Ecto neural progenitor cell (in vitro differentiated cells): ENCODE results near the gene GNRHR.
"Not testable (repeated sequence)": the region's sequence is repeated elsewhere in the genome, so short reads cannot be mapped to it uniquely, and the experiment has no call there.

ENCODE experiments used
- DNase-seq: peaks from one replicate; pipeline ENCODE4 v3.0.0-alpha.2; 2018; ENCODE audit warnings: low spot score

GNRHR gene

DNA sequence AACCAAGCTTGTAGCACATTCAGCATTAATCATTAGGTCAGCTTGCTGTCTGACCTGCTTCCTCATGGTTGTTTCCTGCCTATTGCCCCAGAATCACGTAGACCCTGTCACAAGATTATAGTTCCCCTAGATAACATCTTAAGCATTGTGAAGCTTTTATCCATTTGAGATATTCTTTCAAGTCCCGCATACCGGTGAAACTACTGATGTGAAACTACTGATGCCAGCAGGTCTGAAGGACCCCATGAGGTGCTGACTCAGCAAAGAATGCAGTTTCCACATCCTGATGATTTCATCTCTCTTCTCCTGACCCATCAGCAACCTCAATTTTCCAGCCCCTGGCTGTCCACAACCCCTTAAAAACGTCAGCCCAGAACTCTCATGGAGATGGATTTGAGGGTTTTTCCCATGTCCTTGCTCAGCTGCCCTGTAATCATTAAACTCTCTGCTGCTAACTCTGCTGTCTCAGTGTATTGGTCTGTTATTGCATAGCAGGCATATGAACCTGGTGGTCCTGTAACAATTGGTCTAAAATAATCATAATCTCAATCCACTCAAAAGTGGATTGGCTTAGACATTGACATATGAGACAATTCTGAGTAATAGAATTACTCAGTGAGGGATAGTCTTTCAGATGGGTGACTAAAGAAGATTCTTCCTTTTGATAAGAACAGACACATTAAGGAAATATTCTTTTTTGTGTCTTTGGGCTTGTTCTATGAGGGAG, 26.9 kb downstream of the GNRHR start:
- DNase-seq = no peak

DNA sequence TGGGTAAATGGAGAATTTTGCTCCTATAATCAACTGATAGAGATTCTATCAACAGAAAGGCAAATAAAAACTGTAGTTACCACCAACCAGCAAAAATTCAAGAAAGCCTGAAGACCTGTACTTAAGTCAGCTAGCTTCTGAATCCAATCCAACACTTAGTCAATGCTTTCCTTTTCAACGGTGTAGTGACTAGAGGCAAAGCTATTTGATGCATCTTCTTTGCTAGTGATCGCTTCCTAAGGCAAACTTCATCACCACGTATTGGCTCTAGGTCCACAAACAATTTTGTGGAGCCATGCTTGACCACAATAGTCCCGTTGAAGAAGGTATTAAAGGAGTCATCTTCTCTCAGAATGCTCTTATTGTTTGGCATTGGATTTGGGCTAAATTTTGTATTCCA, 28.2 kb downstream of the GNRHR start:
- no peak for DNase-seq

DNA sequence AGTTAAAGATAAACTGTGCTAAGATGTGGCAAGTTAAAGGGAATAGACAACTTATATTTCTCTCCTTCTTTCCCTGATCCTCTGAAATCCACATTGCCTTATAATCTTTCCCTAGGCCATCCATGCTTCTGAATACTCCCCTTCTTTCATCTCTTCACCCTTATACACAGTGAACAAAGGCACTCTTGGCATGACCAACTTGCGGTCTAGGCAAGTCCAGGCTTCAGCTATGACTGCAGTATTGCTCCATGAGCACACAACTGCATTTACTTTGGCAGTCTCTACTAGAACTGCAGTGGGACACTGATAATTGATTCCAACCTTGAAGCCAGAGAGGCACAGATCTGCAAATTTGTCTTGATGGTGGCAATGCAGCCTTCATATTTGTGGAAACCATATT, 29.1 kb downstream of the GNRHR start:
- DNase-seq = no peak

DNA sequence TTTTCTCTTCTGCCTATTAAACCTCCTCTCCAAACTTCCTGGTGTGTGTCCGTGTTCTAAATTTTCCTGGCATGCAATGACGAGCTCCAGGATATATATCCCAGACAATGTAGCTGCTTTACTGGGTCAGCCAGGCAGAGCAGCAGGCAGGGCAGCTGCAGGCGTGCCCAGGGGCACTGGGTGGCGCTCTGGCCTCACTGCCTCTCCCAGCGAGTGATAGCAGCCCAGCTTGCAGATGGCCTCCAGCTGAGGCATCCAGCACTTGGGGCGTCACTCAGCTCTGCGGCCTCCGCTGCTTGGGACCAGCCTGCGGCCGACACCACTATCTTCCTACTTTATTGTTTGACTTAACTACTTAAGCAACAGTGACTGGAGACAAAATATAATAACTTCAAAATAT, 30.2 kb downstream of the GNRHR start:
- no peak for DNase-seq

DNA sequence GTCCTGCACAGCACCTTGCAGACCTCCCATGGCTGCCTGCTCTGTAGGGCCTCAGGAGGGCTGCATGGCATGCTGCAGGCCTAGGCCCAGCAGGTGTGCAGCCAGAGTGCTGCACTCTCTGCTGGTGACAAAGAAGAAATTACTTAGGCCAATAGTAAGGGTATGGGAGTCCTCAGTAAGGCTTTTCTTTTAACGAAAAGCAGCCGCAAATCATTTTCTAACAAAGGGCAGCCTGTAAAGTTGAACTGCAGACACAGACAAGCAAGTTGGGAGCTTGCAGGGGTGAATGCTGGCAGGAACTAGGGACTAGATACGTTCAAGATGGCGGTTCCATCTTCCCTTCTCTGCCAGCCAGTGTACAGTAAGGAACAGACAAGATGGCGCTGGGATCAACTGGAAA, 30.8 kb downstream of the GNRHR start:
- DNase-seq = no peak

DNA sequence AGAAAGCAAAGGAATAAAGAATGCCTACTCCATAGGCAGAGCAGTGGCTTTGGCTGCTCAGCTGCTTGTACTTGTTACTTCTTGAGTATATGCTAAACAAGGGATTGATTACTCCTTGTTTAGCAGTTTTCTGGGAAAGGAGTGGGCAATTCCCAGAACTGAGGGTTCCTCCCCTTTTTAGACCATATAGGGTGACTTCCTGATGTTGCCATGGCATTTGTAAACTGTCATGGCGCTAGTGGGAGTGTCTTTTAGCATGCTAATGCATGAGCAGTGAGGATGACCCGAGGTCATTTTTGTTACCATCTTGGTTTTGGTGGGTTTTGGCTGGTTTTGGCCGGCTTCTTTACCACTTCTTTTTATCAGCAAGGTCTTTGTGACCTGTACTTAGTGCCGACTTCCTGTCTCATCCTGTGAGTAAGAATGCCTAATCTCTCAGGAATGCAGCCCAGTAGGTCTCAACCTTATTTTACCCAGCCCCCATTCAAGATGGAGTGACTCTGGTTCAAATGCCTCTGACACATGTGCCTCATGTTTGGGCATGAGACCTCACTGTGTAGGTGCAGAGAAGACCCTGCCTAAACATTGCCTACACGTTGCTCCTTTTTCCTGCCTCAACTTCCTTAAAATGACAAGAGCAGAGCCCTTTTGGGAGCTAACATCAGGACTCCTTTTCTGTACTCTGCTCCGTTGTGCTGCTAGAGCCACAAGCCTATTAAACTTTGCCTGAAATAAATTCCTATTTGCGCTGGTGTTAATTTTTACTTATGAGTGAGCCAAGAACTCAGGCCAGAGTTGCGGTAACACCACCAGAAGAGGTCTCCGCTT, 32.2 kb downstream of the GNRHR start:
- no peak for DNase-seq

DNA sequence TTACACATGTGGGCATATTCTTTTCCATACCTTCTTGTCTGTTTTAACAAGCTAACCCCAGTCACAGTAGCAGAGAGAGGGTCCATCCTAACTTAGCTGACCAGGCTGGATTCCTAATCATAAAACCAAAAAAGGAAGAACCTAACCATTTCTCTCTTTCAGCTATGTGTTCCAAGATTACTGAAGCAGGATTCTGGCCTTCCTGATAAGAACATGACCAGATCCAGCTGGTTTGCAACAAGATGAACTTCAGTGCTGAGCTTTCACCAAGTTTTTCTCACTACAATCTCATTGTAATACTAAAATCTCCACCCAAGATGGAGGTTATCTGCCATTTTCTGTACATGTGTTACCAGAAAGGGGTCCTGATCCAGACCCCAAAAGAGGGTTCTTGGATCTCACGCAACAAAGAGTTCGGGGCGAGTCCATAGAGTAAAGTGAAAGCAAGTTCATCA, 32.8 kb downstream of the GNRHR start:
- DNase-seq = no peak

DNA sequence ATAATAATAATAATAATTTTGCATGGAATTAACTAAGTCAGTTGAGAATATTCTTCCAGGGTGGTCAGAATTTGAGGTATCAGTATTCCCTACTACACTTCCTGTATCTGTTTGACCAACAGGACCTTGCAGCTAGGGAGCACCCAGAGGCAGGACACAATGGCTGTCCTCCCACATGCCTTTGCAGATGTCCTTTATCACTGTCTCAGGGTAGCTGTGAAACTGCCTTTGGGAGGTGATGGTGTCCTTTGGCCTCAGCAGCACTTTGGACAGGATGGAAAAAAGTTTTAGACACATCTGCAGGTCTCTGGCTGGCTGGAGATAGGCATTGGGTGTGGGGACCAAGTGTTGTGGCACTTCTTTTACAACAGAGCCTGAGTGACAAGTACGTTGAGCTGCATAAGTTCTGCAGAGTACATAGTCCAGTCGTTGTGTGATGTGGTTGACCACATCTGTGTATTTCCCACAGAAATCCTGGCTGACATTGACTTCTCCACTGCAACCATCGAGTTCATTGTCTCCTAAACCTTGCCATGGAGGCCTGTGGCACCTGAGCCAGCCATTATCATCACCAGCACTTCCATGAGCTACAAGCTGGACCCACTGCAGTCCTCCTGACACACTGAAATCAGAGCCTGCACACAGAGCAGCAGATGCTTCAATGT, 34.1 kb downstream of the GNRHR start:
- DNase-seq = no peak

DNA sequence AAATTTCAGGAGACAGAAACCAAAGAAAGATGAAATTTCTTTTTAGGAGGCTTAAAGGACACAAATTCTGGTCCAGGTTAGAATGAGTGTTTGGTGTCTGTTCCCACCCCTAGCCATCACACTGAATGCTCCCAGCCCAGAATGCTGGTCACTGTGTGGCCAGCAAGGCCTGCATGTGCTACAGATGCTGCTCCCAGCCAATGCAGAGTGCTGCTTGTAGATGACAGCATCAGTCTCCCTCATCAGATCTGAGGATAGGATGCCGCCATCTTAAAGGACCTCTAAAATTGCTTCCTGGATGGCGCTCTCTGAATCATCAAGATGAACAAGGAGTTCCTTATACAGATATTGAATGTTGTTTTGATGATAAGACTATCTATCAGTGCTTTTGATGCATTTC, 35.3 kb downstream of the GNRHR start:
- DNase-seq = no peak

DNA sequence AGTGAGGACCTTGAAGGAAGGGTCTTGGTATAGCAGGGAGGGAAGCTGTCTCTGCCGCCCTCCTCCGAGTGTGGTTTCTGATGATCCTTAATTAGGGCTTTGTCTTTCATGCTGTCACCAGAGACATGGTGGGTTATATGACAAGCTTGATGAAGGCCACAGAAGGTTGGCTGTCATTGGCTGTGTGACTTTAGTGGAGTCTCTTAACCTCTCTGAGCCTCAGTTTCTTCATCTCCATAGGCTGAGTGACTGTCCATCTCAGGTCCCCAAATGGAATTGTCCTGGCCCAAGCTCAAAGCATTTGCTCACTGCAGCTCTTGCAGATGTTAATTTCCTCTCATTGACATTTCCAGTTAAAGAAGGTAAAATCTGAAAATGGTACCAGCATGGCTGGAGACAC, 36.6 kb downstream of the GNRHR start:
- no peak for DNase-seq

DNA sequence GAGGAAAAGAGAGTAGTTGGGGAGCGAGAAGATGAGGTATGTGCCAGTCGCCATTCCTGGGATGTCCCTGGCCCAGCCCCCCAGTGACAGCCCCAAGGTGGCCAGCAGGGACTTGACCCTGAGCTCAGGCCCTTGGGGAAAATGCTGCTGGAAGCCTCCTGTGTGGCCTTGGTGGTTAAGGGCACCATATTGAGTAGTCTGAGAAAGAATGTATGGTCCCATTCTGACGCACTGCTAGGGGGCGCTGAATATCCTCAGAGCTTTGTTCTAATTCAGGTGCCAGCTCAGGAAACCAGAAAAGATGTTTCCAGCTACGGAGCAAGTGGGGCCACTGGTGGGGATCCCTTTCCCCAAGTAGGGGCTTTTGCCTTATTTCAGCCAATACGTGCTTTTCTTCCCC, 39.2 kb downstream of the GNRHR start:
- no peak for DNase-seq

DNA sequence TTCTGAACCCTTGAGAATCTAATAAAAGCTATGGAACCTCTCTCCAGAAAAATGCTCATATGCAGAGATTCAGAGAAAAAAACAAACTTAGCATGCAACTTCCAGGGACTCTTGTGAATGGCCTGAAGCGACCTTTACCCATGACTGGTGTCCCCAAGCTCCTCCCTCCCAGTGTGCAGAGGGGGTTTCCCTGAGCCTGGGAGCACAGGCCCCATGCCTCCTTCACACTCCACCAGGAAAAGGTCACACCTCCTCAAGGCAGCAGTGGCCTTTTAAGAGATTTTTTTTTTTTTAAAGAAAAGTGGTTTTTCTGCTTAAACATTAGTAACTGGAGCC, 40.0 kb downstream of the GNRHR start:
- no peak for DNase-seq

DNA sequence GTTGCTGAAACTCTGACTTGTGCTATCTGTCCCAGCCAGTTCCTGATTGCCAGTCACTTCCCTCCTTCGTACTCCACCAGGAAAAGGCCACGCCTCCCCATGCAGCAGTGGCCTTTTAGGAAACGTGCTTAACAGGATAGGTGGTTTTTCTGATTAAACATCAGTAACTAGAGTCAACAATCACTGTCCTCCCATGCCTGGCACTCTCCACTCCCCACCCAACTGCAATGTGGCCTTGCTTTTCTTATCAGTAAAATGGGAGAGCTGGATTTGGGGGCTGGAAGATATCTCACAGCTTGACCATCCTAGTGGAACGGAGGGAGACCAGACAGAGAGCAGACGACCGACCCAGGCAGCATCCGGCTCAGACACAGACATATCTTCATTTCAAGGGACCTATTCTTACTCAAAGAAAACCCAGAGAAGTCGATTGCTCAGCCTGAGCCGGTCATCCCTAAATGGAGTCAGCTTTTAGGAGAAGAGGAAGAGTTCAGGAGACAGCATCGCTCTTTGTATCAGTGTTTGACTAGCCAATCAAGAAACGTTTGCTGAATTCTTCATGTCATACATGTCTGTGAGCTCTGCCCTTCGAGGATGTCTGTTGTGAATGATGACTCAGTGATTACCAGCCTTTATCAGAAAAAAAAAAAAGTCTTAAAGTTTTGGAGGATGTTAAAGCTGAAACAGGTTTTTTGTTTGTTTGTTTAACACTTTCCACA, 40.5 kb downstream of the GNRHR start:
- DNase-seq = no peak

DNA sequence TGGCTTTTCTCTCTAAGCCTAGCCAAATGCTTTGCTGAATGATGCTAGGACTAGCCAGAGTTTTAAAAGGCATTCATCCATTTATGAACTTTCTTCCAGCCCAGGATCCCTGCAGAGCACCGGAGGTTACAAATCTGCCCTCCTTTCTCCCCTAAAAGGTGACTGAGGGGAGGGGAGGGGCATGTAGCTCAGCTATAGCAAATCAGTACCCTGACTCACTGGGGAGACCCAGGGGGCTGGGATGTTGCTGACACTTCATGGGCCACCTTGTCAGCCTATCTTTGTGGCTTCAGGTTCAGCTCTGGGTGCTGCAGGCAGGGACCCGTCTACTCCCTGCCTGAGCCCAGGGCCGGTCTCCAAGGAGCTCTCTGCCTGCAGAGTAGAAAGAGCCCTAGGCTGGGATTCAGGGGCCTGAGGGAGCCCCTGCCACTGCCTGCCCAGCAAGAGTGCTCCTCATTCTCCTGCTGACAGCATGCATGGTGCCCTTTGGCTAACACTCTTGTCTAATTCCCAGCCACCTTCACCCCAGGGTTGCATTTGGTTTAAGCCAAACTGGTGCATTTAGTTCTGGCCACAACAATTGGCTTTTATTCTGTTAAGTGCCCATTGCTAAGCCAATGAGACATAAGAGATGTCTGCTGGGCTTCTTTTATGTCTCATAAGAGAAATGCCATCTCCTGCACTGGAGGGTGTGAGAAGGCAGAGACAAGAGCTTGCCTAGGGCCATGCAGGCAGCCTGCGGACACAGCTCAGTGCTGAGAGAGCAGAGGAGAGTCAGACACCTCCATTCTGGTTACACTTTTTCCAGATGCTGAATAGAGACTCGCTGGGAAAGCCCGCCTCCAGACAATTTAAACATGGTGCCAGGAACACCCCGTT, 41.3 kb downstream of the GNRHR start:
- no peak for DNase-seq

DNA sequence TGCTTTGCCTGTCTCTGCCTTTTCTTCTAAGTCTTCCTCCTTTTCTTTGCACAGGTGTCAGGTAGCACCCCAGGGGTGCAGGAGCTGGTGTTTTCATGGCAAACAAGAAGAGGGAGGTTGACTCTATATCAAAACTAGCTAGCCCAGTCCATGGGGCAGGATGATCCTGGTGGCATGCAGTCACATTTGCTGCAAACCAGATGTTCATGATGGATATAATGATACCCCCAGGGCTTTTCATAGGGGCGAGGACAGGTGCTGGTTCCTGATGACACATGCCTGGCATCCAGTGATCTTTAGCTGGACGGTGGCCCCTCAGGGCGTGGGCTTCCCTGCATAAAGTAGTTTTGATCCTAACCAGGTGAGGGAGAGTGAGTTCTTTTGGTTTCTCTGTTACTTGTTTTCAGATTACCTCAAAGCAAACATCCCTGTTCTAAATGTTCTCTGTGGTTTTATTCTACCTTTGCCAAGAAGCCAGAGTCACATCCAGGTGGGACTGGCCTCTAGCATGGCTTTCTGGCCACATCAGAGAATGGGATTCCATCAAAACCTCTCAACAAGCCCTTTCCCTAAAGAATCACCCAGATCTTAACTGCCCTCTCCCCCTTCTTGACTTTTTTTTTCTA, 42.1 kb downstream of the GNRHR start:
- no peak for DNase-seq

DNA sequence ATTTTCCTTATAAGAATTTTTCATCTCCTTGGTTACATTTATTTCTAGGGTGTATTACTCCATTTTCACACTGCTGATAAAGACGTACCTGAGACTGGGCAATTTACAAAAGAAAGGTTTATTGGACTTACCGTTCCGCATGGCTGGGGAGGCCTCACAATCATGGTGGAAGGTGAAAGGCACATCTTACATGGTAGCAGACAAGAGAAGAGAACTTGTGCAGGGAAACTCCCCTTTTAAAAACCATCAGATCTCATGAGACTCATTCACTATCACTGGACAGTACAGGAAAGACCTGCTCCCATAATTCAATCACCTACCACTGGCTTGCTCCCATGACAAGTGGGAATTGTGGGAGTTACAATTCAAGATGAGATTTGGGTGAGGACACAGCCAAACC, 47.5 kb downstream of the GNRHR start:
- DNase-seq = not testable (repeated sequence)

DNA sequence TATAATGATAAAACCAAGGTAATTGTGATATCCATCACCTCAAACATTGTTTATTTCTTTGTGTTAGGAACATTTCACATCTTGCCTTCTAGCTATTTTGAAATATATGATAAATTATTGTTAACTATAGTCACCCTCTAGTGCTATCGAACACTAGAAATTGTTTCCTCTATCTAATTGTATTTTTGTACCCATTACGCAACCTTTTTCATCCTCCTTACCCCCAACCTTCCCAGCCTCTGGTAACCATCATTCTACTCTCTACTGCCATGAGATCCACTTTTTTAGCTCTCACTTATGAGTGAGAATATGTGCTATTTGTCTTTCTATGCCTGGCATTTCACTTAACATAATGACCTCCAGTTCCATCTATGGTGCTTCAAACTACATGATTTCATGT, 49.3 kb downstream of the GNRHR start:
- no peak for DNase-seq

DNA sequence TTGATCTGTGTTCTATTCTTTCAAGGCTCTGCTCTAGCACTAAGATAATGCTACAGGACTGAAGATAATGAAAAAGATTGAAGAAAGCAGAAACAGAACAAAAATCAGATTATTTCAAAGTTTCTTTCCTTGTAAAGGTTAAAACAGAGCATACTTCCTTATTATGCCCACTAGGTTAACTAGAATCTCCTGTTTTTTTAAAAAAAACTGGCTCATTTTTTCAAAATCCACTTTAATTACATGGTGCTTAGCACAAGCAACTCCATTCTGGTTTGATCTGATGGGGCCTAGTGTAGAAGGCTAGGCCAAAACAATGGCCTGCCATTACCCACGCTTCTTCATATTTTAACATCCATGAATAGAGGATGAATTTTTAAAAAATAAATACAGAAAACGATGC, 52.0 kb downstream of the GNRHR start:
- no peak for DNase-seq

DNA sequence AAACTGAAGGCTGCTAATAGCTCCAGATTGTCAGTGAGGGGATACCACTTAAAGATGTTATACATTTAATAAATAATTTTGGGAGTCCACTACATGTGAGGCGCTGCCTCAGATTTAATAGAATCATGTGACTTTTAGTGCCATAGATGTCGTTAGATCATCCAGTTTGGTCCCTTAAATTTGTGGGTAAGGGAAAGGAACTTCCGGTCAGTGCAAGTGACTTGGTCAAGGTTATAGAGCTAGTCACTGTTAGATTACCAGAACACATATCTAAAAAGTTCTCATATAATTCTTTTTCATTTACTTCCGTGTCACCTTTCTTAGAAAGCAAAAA, 52.7 kb downstream of the GNRHR start:
- no peak for DNase-seq

DNA sequence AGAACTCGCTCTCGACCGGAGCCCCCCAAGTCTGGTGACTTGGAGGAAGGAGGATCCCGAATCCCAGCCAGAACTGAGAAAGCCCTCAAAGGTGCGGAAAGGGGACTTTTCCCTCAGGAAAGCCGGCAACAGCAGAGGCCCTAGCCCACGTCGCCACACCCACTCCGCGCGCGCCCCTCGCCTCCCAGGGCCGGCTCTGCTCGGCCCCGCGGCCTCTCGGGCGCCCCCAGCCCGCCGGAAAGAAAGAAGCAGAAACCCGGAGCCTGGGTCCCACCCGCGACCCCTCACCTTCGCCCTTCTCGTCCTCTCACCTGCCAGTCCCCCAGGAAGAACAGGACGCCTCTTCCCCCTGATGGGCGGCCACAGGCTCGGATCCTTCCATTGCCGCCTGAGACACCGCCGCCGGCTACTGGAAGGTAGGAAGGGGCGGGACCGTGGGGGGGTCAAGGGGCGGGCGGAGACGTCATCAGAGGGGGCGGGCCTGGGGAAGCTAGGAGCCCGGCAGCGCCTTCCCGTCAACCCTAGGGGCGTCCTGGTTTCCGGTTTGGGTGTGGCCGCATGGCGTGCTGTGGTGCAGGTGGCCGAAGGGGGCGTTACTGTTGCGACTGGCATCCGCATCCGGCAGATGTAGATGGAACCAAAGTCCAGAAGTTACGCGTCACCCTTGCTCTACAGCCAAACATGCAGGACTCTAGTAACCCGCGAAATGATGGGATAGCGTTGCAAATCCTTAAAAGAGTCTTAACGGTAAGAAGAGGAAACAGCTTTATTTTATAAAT, 53.3 kb downstream of the GNRHR start, which contains the start of gene UBA6:
TSS of gene UBA6 (minus strand) at position 418 of the 779 bp plus-strand sequence. CDS start at position 382, 36 bp downstream.
- DNase-seq = peak; percentile 96
